Fibroblast of lung (primary cell): Measurements from ENCODE around the gene ATP2B1. TPM values are rescaled to one million over a fixed set of nuclear protein-coding genes. Genes with fewer than 3 reads are reported as not detected.

Source experiments
- DNase-seq, 2 donors: peaks; one replicate each; pipeline versions ENCODE4 v3.0.0 to v3.0.0-alpha.2; 2010; ENCODE audit warnings: low read depth in 2 of 2
- H2AFZ ChIP-seq: 2 replicates; pipeline ENCODE4 v1.5.1; 2012; ENCODE audit warnings: low read length, control low read depth, inconsistent platforms
- H3K27ac ChIP-seq: 2 replicates; pipeline ENCODE4 v1.5.1; 2011; ENCODE audit warnings: low read length, control low read depth; ENCODE audit not compliant: insufficient read depth
- H3K27me3 ChIP-seq: 2 replicates; pipeline ENCODE4 v1.5.1; 2011; ENCODE audit warnings: mild to moderate bottlenecking, low read length; ENCODE audit not compliant: control insufficient read depth, insufficient read depth
- H3K36me3 ChIP-seq: 2 replicates; pipeline ENCODE4 v1.5.1; 2011; ENCODE audit warnings: low read length; ENCODE audit not compliant: control insufficient read depth, insufficient read depth
- H3K4me1 ChIP-seq: 2 replicates; pipeline ENCODE4 v1.5.1; 2011; ENCODE audit warnings: low read length; ENCODE audit not compliant: control insufficient read depth, insufficient read depth; ENCODE audit errors: extremely low read depth
- H3K4me2 ChIP-seq: 2 replicates; pipeline ENCODE4 v1.5.1; 2011; ENCODE audit warnings: low read length, control low read depth; ENCODE audit not compliant: insufficient read depth; ENCODE audit errors: extremely low read depth
- H3K4me3 ChIP-seq, 4 experiments: fragments of 200-600 bp in 1 of 4; sonication (generic) in 1 of 4; replicated peaks in 1 of 4; 2 replicates each; pipeline ENCODE4 v1.5.1; 2011 to 2016; ENCODE audit warnings: low read length in 4 of 4, low read depth in 3 of 4, mild to moderate bottlenecking in 3 of 4, control low read depth in 2 of 4, inconsistent platforms in 1 of 4, mixed read lengths in 1 of 4; ENCODE audit not compliant: insufficient read depth in 1 of 4; ENCODE audit errors: control extremely low read depth in 1 of 4
- H3K79me2 ChIP-seq: 2 replicates; pipeline ENCODE4 v1.5.1; 2012; ENCODE audit warnings: mild to moderate bottlenecking, low read length, inconsistent platforms; ENCODE audit not compliant: control insufficient read depth, insufficient read depth
- H3K9ac ChIP-seq: 2 replicates; pipeline ENCODE4 v1.5.1; 2011; ENCODE audit warnings: mild to moderate bottlenecking, low read length, control low read depth; ENCODE audit not compliant: insufficient read depth
- H3K9me3 ChIP-seq: 2 replicates; pipeline ENCODE4 v1.5.1; 2012; ENCODE audit warnings: low read depth, low read length; ENCODE audit not compliant: control insufficient read depth, insufficient read depth
- H4K20me1 ChIP-seq: 2 replicates; pipeline ENCODE4 v1.5.1; 2011; ENCODE audit warnings: low read length; ENCODE audit not compliant: control insufficient read depth, insufficient read depth; ENCODE audit errors: extremely low read depth
- EZH2 ChIP-seq: IDR thresholded peaks from 2 replicates; pipeline ENCODE4 v1.5.1; 2012; ENCODE audit warnings: low read length, control low read depth, mild to moderate bottlenecking; ENCODE audit errors: missing control alignments
- polyA plus RNA-seq, 2 donors: library from polyadenylated mRNA; depleted of rRNA in 1 of 2; stranded (reverse) in 1 of 2; unstranded in 1 of 2; fragments of >200 nt; gene quantifications; 2 replicates each; pipeline ENCODE4 v1.2.1, GENCODE V29; 2011 to 2012; ENCODE audit warnings: missing spikeins in 1 of 2
- total RNA-seq: library from RNA; depleted of rRNA; stranded (reverse); fragments of >200 nt; gene quantifications from 2 replicates; pipeline ENCODE4 v1.2.1, GENCODE V29; 2014
- TF ChIP-seq, protein P1 (sequence below), 2 donors: IDR thresholded peaks in 1 of 2; conservative IDR thresholded peaks in 1 of 2; 1 replicate in 1 of 2; 2 replicates in 1 of 2; pipeline ENCODE4 v1.5.1; 2011 to 2012; ENCODE audit warnings: low read length in 2 of 2, control low read depth in 1 of 2, inconsistent platforms in 1 of 2, low read depth in 1 of 2, mild to moderate bottlenecking in 1 of 2

Gene ATP2B1
- total and polyA plus RNA-seq, 2 donors (not counting 1 experiment from before 2014, with no cell fraction given), result 64.3 to 141 TPM

DNA sequence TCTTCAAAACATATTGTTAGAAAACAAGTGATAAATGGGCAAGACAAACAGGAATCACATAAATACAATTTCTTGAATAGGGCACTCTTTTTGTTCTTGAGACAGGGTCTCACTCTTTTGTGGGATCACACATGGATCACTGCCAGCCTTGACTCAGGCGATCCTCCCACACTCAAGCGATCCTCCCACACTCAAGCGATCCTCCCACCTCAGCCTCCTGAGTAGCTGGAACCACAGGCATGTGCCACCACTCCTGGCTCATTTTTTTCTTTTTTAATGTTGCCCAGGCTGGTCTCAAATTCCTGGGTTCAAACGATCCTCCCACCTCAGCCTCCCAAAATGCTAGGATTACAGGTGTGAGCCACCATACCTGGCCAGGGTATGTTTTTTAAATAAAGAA is 57.4 kb downstream of the ATP2B1 start:
- Histone ChIP-seq H3K4me3 (no peak overlapping the region), H3K4me1 (no peaks in the 10 kb centered on the region)
- DNase-seq, result peak in 1 of 2 donors; percentile 7

GRCh38 chr12:89650239-89650638 is 58.4 kb downstream of the ATP2B1 start:
- no peak overlapping the region for H3K9ac ChIP-seq
- DNase-seq, result peak; percentile 7 to 53
- H3K36me3 ChIP-seq, result no peaks in the 10 kb centered on the region

More for the DNA sequence above, 57.4 kb downstream of the ATP2B1 start:
- H4K20me1 ChIP-seq, result no peaks in the 10 kb centered on the region
- H3K27me3 ChIP-seq, result no peaks in the 10 kb centered on the region
- TF ChIP-seq, protein P1, sequence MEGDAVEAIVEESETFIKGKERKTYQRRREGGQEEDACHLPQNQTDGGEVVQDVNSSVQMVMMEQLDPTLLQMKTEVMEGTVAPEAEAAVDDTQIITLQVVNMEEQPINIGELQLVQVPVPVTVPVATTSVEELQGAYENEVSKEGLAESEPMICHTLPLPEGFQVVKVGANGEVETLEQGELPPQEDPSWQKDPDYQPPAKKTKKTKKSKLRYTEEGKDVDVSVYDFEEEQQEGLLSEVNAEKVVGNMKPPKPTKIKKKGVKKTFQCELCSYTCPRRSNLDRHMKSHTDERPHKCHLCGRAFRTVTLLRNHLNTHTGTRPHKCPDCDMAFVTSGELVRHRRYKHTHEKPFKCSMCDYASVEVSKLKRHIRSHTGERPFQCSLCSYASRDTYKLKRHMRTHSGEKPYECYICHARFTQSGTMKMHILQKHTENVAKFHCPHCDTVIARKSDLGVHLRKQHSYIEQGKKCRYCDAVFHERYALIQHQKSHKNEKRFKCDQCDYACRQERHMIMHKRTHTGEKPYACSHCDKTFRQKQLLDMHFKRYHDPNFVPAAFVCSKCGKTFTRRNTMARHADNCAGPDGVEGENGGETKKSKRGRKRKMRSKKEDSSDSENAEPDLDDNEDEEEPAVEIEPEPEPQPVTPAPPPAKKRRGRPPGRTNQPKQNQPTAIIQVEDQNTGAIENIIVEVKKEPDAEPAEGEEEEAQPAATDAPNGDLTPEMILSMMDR (conservative IDR thresholded peaks at IDR 0.05 in 1 of 2, IDR thresholded peaks at IDR 0.05 in 1 of 2; ENCODE audit: low read depth in 1 of 2, low read length in 2 of 2), result no peak
- no peak for TF ChIP-seq EZH2
- H2AFZ ChIP-seq, result no peak overlapping the region
- no peak overlapping the region for H3K27ac ChIP-seq
- no peaks in the 10 kb centered on the region for H3K9me3 ChIP-seq
- H3K79me2 ChIP-seq, result peaks cover 66% of the 10 kb centered on the region
- H3K36me3 ChIP-seq, result no peaks in the 10 kb centered on the region
- no peak overlapping the region for H3K4me2 ChIP-seq
- H3K9ac ChIP-seq, result no peak overlapping the region

DNA sequence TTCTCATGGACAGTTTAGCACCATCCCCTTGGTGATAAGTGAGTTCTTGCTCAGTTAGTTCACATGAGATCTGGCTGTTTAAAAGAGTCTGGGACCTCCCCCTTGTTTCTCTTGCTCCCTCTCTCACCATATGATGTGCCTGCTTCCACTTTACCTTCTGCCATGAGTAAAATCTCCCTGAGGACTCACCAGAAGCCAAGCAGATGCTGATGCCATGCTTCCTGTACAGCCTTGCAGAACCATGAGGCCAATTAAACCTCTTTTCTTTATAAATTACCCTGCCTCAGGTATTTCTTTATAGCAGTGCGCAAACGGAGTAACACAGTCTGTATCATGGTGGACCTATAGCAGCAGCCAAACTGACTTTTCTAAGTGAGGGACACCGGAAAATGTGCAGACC is 58.8 kb downstream of the ATP2B1 start:
- Histone ChIP-seq H3K4me3 (no peak overlapping the region), H3K27me3 (no peaks in the 10 kb centered on the region), H3K4me2 (no peak overlapping the region), H3K9me3 (no peaks in the 10 kb centered on the region), H3K36me3 (no peaks in the 10 kb centered on the region), H2AFZ (no peak overlapping the region), H3K27ac (no peak overlapping the region), H3K4me1 (no peaks in the 10 kb centered on the region), H3K79me2 (peaks cover 69% of the 10 kb centered on the region), H4K20me1 (no peaks in the 10 kb centered on the region), H3K9ac (no peak overlapping the region)
- DNase-seq, result no peak
- TF ChIP-seq EZH2, result no peak
- TF ChIP-seq, protein P1 (conservative IDR thresholded peaks at IDR 0.05 in 1 of 2, IDR thresholded peaks at IDR 0.05 in 1 of 2; ENCODE audit: low read depth in 1 of 2, low read length in 2 of 2), result no peak

More at GRCh38 chr12:89650239-89650638, 58.4 kb downstream of the ATP2B1 start:
- Histone ChIP-seq H3K9me3 (no peaks in the 10 kb centered on the region), H2AFZ (no peak overlapping the region), H3K27me3 (no peaks in the 10 kb centered on the region), H3K4me1 (no peaks in the 10 kb centered on the region), H3K79me2 (peaks cover 71% of the 10 kb centered on the region), H3K4me2 (no peak overlapping the region), H3K4me3 (no peak overlapping the region), H3K27ac (no peak overlapping the region), H4K20me1 (no peaks in the 10 kb centered on the region)
- TF ChIP-seq EZH2, result no peak
- TF ChIP-seq, protein P1 (conservative IDR thresholded peaks at IDR 0.05 in 1 of 2, IDR thresholded peaks at IDR 0.05 in 1 of 2; ENCODE audit: low read depth in 1 of 2, low read length in 2 of 2), result no peak
